IMR-90 (cell line): ENCODE data around the gene SIRT7. TPM values are rescaled to one million over a fixed set of nuclear protein-coding genes. Genes with fewer than 3 reads are reported as not detected.

Experiments used
- ATAC-seq: fragments of 200-7000 bp; cut with Tn5 transposase; 2 replicates; pipeline ENCODE4 v1.9.1; 2020; ENCODE audit warnings: low read depth, mild to moderate bottlenecking, moderate library complexity
- BruUV-seq: library from RNA; stranded (reverse); fragments of 400-500 nt; replicated peaks from 2 replicates; lab custom pipeline; 2021; lab: Mats Ljungman, UMichigan
- CTCF ChIA-PET: fragments of 300-600 bp; formaldehyde crosslinking; extraction: SDS; loops from one replicate; lab custom pipeline; 2021; ENCODE audit warnings: antibody characterized with exemption; lab: Yijun Ruan, JAX
- POLR2A ChIA-PET: fragments of 300-600 bp; sonication (Branson Sonifier 250); formaldehyde crosslinking; loops from one replicate; lab custom pipeline; 2022; ENCODE audit warnings: antibody characterized with exemption; ENCODE audit not compliant: unreplicated experiment; lab: Charles Lee
- DNase-seq: peaks from one replicate; pipeline ENCODE4 v3.0.0; 2013
- H2AFZ ChIP-seq: replicated peaks from 2 replicates; pipeline ENCODE3; 2013; ENCODE audit warnings: low read length, mild to moderate bottlenecking; ENCODE audit not compliant: poor library complexity
- H2AK5ac ChIP-seq: 2 replicates; pipeline ENCODE4 v1.6.1; 2013; ENCODE audit warnings: low read depth, low read length, inconsistent platforms
- H2AK9ac ChIP-seq: replicated peaks from 2 replicates; pipeline ENCODE3; 2013; ENCODE audit warnings: mild to moderate bottlenecking, low read depth, low read length, moderate library complexity; ENCODE audit not compliant: poor library complexity
- H2BK120ac ChIP-seq: 2 replicates; pipeline ENCODE4 v1.6.1; 2013; ENCODE audit warnings: low read depth, low read length, inconsistent platforms
- H2BK15ac ChIP-seq: 3 replicates; pipeline ENCODE4 v1.6.1; 2013; ENCODE audit warnings: low read depth, low read length, inconsistent platforms
- H2BK20ac ChIP-seq: 2 replicates; pipeline ENCODE4 v1.6.1; 2013; ENCODE audit warnings: low read depth, mild to moderate bottlenecking, inconsistent platforms, low read length, moderate library complexity
- H2BK5ac ChIP-seq: 2 replicates; pipeline ENCODE4 v1.6.1; 2013; ENCODE audit warnings: mild to moderate bottlenecking, low read depth, low read length, inconsistent platforms; ENCODE audit not compliant: poor library complexity, severe bottlenecking
- H3K14ac ChIP-seq: replicated peaks from 2 replicates; pipeline ENCODE4 v1.6.1; 2013; ENCODE audit warnings: low read depth, low read length, inconsistent platforms
- H3K18ac ChIP-seq: 2 replicates; pipeline ENCODE4 v1.6.1; 2013; ENCODE audit warnings: low read depth, low read length, control low read depth
- H3K23ac ChIP-seq: 2 replicates; pipeline ENCODE4 v1.6.1; 2013; ENCODE audit warnings: low read depth, low read length, inconsistent platforms
- H3K27ac ChIP-seq: 2 replicates; pipeline ENCODE4 v1.5.1; 2013; ENCODE audit warnings: mild to moderate bottlenecking, control low read depth, low read length; ENCODE audit not compliant: insufficient read depth
- H3K27me3 ChIP-seq: 2 replicates; pipeline ENCODE4 v1.6.1; 2013; ENCODE audit warnings: low read length; ENCODE audit not compliant: control insufficient read depth, insufficient read depth
- H3K36me3 ChIP-seq: 2 replicates; pipeline ENCODE4 v1.6.1; 2013; ENCODE audit warnings: low read length, mixed read lengths; ENCODE audit not compliant: control insufficient read depth, insufficient read depth
- H3K4ac ChIP-seq: 2 replicates; pipeline ENCODE4 v1.6.1; 2013; ENCODE audit warnings: low read depth, low read length, inconsistent platforms
- H3K4me1 ChIP-seq: 2 replicates; pipeline ENCODE4 v1.6.1; 2013; ENCODE audit warnings: low read length, mixed read lengths; ENCODE audit not compliant: control insufficient read depth, insufficient read depth
- H3K4me2 ChIP-seq: 2 replicates; pipeline ENCODE4 v1.6.1; 2013; ENCODE audit warnings: low read depth, mild to moderate bottlenecking, control low read depth, low read length, moderate library complexity
- H3K4me3 ChIP-seq: 2 replicates; pipeline ENCODE4 v1.5.1; 2013; ENCODE audit warnings: low read depth, mild to moderate bottlenecking, control low read depth, low read length, moderate library complexity; ENCODE audit not compliant: insufficient read depth
- H3K56ac ChIP-seq: 2 replicates; pipeline ENCODE4 v1.6.1; 2013; ENCODE audit warnings: low read length, inconsistent platforms; ENCODE audit not compliant: insufficient read depth; ENCODE audit errors: extremely low read depth
- H3K79me1 ChIP-seq, 2 experiments: 2 replicates each; pipeline ENCODE4 v1.6.1; 2013; ENCODE audit warnings: low read length in 2 of 2, inconsistent platforms in 1 of 2, low read depth in 1 of 2
- H3K9ac ChIP-seq: 2 replicates; pipeline ENCODE4 v1.6.1; 2013; ENCODE audit warnings: low read depth, low read length, control low read depth
- H3K9me1 ChIP-seq: 2 replicates; pipeline ENCODE4 v1.6.1; 2013; ENCODE audit warnings: low read length, inconsistent platforms; ENCODE audit not compliant: insufficient read depth
- H3K9me3 ChIP-seq: 2 replicates; pipeline ENCODE4 v1.6.1; 2013; ENCODE audit warnings: low read length; ENCODE audit not compliant: control insufficient read depth, insufficient read depth
- H4K20me1 ChIP-seq: 2 replicates; pipeline ENCODE4 v1.6.1; 2013; ENCODE audit warnings: low read length, inconsistent platforms; ENCODE audit not compliant: insufficient read depth
- H4K5ac ChIP-seq: 2 replicates; pipeline ENCODE4 v1.6.1; 2013; ENCODE audit warnings: mild to moderate bottlenecking, low read depth, low read length, control low read depth
- H4K8ac ChIP-seq, 2 experiments: 2 replicates each; pipeline ENCODE4 v1.6.1; 2013; ENCODE audit warnings: low read depth in 2 of 2, low read length in 2 of 2, control low read depth in 1 of 2, inconsistent platforms in 1 of 2
- H4K91ac ChIP-seq: 2 replicates; pipeline ENCODE4 v1.6.1; 2013; ENCODE audit warnings: low read depth, low read length, inconsistent platforms; ENCODE audit not compliant: insufficient read depth
- BHLHE40 ChIP-seq: fragments of 150-350 bp; IDR thresholded peaks from 2 replicates; pipeline ENCODE4 v1.6.1; 2016; ENCODE audit warnings: mild to moderate bottlenecking, low read depth, low read length
- POLR2A ChIP-seq: IDR thresholded peaks from 2 replicates; pipeline ENCODE4 v1.6.1; 2012; ENCODE audit warnings: mild to moderate bottlenecking, low read depth, low read length
- SMC3 ChIP-seq: fragments of 150-350 bp; IDR thresholded peaks from 2 replicates; pipeline ENCODE4 v1.6.1; 2016; ENCODE audit warnings: low read depth, mild to moderate bottlenecking, antibody characterized with exemption, low read length, moderate library complexity
- USF2 ChIP-seq: fragments of 150-350 bp; IDR thresholded peaks from 2 replicates; pipeline ENCODE4 v1.6.1; 2017; ENCODE audit warnings: mild to moderate bottlenecking, antibody characterized with exemption, low read length, low read depth
- WGBS, 2 experiments: methylation state at CpG; one replicate each; pipeline versions ENCODE4 v1.1.5 to v1.1.7; 2013; ENCODE audit warnings: missing lambda C conversion rate in 2 of 2; ENCODE audit not compliant: insufficient read length in 1 of 2; ENCODE audit errors: extremely low coverage in 2 of 2; 5-methylcytosine and 5-hydroxymethylcytosine counted together
- dilution Hi-C: fragments of 300-500 bp; cut with HindIII; formaldehyde crosslinking; loops from one replicate; pipeline ENCODE4 v1.14.3; 2018; ENCODE audit warnings: low sequenced_read_pairs; ENCODE audit not compliant: unreplicated experiment
- in situ Hi-C: fragments of 300-500 bp; cut with MboI; formaldehyde crosslinking; loops from 3 replicates; pipeline ENCODE4 v1.14.3; 2019; ENCODE audit warnings: low sequenced_read_pairs, inconsistent platforms, mixed read lengths
- intact Hi-C: fragments of 100-400 bp; cut with micrococcal nuclease; formaldehyde crosslinking; loops from 2 replicates; pipeline ENCODE4 v1.10.0; 2022
- polyA plus RNA-seq, 3 experiments: library from polyadenylated mRNA; depleted of rRNA; stranded (reverse); fragments of >200 nt; gene quantifications; 2 replicates each; pipeline ENCODE4 v1.2.3, GENCODE V29; 2012; ENCODE audit warnings: low replicate concordance in 1 of 3
- total RNA-seq: library from RNA; depleted of rRNA; stranded (reverse); fragments of >200 nt; gene quantifications from 2 replicates; pipeline ENCODE4 v1.2.3, GENCODE V29; 2012

The SIRT7 gene
- total and polyA plus RNA-seq, 2 of the 4 experiments (the other 2 are of a cell fraction): 14.5 to 19.8 TPM

DNA sequence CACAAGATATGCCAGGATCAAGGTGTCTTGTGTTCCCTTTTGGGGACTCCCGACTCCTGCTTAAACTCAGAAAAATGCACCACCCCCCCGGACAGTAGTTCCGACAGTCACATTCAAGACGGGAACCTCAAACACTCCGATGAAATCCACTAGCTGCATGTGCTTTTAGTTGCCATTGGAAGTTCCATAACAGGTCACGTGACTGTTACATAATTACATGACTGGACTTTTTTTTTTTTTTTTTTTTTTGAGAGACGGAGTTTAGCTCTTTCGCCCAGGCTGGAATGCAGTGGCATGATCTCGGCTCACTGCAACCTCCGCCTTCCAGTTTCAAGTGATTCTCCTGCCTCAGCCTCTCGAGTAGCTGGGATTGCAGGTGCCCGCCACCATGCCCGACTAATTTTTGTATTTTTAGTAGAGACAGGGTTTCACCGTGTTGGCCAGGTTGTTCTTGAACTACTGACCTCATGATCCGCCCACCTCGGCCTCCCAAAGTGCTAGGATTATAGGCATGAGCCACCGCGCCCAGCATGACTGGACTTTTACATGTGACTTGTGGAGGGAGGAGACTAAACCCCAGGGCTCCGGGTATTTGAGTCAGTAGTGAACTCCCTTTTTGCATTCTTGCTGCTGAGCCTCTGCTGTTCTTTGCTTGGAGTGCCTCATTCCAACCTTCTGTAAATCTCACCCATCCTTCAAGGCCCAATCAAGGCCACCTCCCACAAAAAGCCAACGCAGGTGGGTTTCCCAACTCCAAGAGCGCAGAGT is 1.6 kb downstream of the SIRT7 start:
- ChIA-PET POLR2A (no interaction called here), CTCF (no interaction called here)
- Histone ChIP-seq H2BK15ac (no peak overlapping the region), H3K4me2 (peak overlapping the region; percentile 95), H3K9ac (0 out of 2 replicates have a peak overlapping the region, but pooled peaks have one; percentile 86), H3K23ac (peak overlapping the region; percentile 86; the same call in 1 of the 2 replicates), H4K8ac (no peak overlapping the region), H4K20me1 (peaks cover 68% of the 10 kb centered on the region), H3K4me1 (peaks cover 11% of the 10 kb centered on the region), H3K18ac (no peak overlapping the region), H2BK5ac (no peak overlapping the region), H2BK120ac (no peak overlapping the region), H3K9me3 (no peaks in the 10 kb centered on the region), H4K5ac (no peak overlapping the region), H2AK9ac (peak overlapping the region; percentile 83), H3K4ac (0 out of 2 replicates have a peak overlapping the region, but pooled peaks have one; percentile 22), H3K36me3 (peaks cover 62% of the 10 kb centered on the region), H3K27me3 (no peaks in the 10 kb centered on the region), H3K56ac (no peak overlapping the region), H3K4me3 (peak overlapping the region; percentile 98; the same call in 1 of the 2 replicates), H3K79me1 (peaks cover 18 to 71% of the 10 kb centered on the region in 2 experiments), H2BK20ac (no peak overlapping the region), H2AFZ (no peak overlapping the region), H3K14ac (peak overlapping the region; percentile 13; the same call in 1 of the 2 replicates), H4K91ac (no peak overlapping the region), H2AK5ac (peak overlapping the region; percentile 56; the same call in 1 of the 2 replicates), H3K9me1 (peaks cover 16% of the 10 kb centered on the region), H3K27ac (no peak overlapping the region)
- intact Hi-C loops (no loop called here), in situ Hi-C loops (no loop called here), dilution Hi-C loops (no loop called here)
- peak; percentile 33 for ATAC-seq
- no TSS peak for BruUV-seq
- DNase-seq: peak; percentile 72
- TF ChIP-seq USF2 (peak; percentile 24; the same call in 1 of the 2 replicates), POLR2A (peak; percentile 77), SMC3 (no peak), BHLHE40 (no peak)
- 80% methylated on average over 7 of the region's 21 CpGs; no CpG with 5 or more reads in 1 of the 2 experiments for WGBS, 2 experiments
